Measurements from ENCODE around the gene TIGD7. TPM values are rescaled to one million over a fixed set of nuclear protein-coding genes. Genes with fewer than 3 reads are reported as not detected.

Gene TIGD7
- total and polyA plus RNA-seq, 2 of the 8 experiments (the other 6 are each of a cell fraction or from before 2014, with no cell fraction given): 3.0 to 8.9 TPM

- H4K5ac ChIP-seq (ENCODE audit: insufficient read length, low read depth, low read length): no peak overlapping the region
- H3K79me2 ChIP-seq (ENCODE audit: control insufficient read depth in 1 of 2, insufficient read depth in 2 of 2, low read length in 2 of 2): no peaks in the 10 kb centered on the region
- 100% methylated on average over 1 of the region's 1 CpG; no CpG with 5 or more reads in 1 of the 2 experiments for WGBS, 2 experiments (ENCODE audit: extremely low coverage in 1 of 2, insufficient coverage in 1 of 2, insufficient read length in 1 of 2, insufficient replicate concordance in 2 of 2, low coverage in 1 of 2, low lambda C conversion rate in 2 of 2, missing lambda C conversion rate in 1 of 2)
- no peak overlapping the region for H2BK5ac ChIP-seq (ENCODE audit: low read depth, low read length)
- H3K9me3 ChIP-seq (ENCODE audit: insufficient read depth in 2 of 2, low read depth in 1 of 2, low read length in 1 of 2): peaks cover 0 to 5% of the 10 kb centered on the region in 2 experiments; a peak in 2 of 4 replicates
- POLR2A ChIA-PET (ENCODE audit: partially characterized antibody): interaction anchor here (1.4 to 1.8 kb wide), 2 partner anchors 8 to 12 kb away, joined by 4 to 6 read pairs; no protein-coding TSS in a partner anchor
- TF ChIP-seq CBX8 (IDR thresholded peaks at IDR 0.05; ENCODE audit: borderline replicate concordance, low read depth, low read length) (no peak), SIRT6 (IDR thresholded peaks at IDR 0.05; ENCODE audit: low read length) (no peak), JUN (IDR thresholded peaks at IDR 0.05; ENCODE audit: low read depth, low read length) (no peak), RNF2 (IDR thresholded peaks at IDR 0.05; ENCODE audit: borderline replicate concordance, low read depth, low read length, missing control alignments, poor library complexity, severe bottlenecking) (no peak), ATF3 (IDR thresholded peaks at IDR 0.05; ENCODE audit: insufficient read depth, low read depth, low read length) (no peak), RAD21 (IDR thresholded peaks at IDR 0.05 in 1 of 2, conservative IDR thresholded peaks at IDR 0.05 in 1 of 2; ENCODE audit: low read depth in 2 of 2, low read length in 2 of 2) (no peak), CEBPB (IDR thresholded peaks at IDR 0.05; ENCODE audit: low read depth, low read length) (no peak), SUZ12 (IDR thresholded peaks at IDR 0.05; ENCODE audit: low read length) (no peak), E2F6 (IDR thresholded peaks at IDR 0.05) (no peak), EP300 (IDR thresholded peaks at IDR 0.05; ENCODE audit: borderline replicate concordance in 1 of 2, low read depth in 2 of 2, low read length in 2 of 2) (no peak), POU5F1 (IDR thresholded peaks at IDR 0.05; ENCODE audit: low read depth, low read length) (no peak)
- FAIRE-seq: no peak
- H4K91ac ChIP-seq (replicated peaks; ENCODE audit: insufficient read length, low read length): no peak overlapping the region
- no peak overlapping the region for H3K18ac ChIP-seq (ENCODE audit: extremely low read depth, low read length)
- no peak for DNase-seq (ENCODE audit: low read depth in 1 of 2, low spot score in 2 of 2)
- H3K4me3 ChIP-seq (ENCODE audit: extremely low read depth in 1 of 4, insufficient read depth in 2 of 4, low read depth in 3 of 4, low read length in 4 of 4): no peak overlapping the region
- H2BK12ac ChIP-seq (ENCODE audit: low read depth, low read length): no peak overlapping the region
- no peak overlapping the region for H3K4ac ChIP-seq (replicated peaks; ENCODE audit: insufficient read length, low read depth, low read length)
- H2BK120ac ChIP-seq (replicated peaks; ENCODE audit: low read depth, low read length): no peak overlapping the region
- H3K4me1 ChIP-seq (replicated peaks in 1 of 4; ENCODE audit: control insufficient read depth in 3 of 4, insufficient read depth in 4 of 4, low read length in 3 of 4): no peaks in the 10 kb centered on the region
- no peak overlapping the region for H3K23ac ChIP-seq (ENCODE audit: insufficient read length)
- H3K36me3 ChIP-seq (ENCODE audit: control insufficient read depth in 2 of 4, insufficient read depth in 4 of 4, low read length in 3 of 4): no peaks in the 10 kb centered on the region
- no peak overlapping the region for H3K14ac ChIP-seq (ENCODE audit: insufficient read length)
- CTCF ChIA-PET (ENCODE audit: partially characterized antibody): interaction anchor here (1.1 to 2.6 kb wide), 11 partner anchors 8 to 222 kb away, joined by 3 to 24 read pairs (median 5); partner anchors contain the start of genes MEFV and OR2C1
- no peak overlapping the region for H2BK20ac ChIP-seq (ENCODE audit: low read length)
- no peaks in the 10 kb centered on the region for H3K79me1 ChIP-seq (ENCODE audit: low read depth, low read length)
- no peak overlapping the region for H2AFZ ChIP-seq (ENCODE audit: low read length)
- no peaks in the 10 kb centered on the region; the same call in 1 of the 2 replicates for H3K23me2 ChIP-seq (ENCODE audit: low read depth, low read length)
- no peak overlapping the region for H4K8ac ChIP-seq (ENCODE audit: extremely low read depth, insufficient read depth, low read length)
- no peaks in the 10 kb centered on the region for H4K20me1 ChIP-seq (replicated peaks in 1 of 2; ENCODE audit: control insufficient read depth in 1 of 2, insufficient read depth in 2 of 2, low read length in 2 of 2)
- H2AK5ac ChIP-seq (ENCODE audit: low read depth, low read length): no peak overlapping the region
- H3K27me3 ChIP-seq (replicated peaks in 1 of 4; ENCODE audit: control insufficient read depth in 3 of 4, extremely low read depth in 1 of 4, insufficient read depth in 3 of 4, low read length in 3 of 4): no peaks in the 10 kb centered on the region
- H3K27ac ChIP-seq (ENCODE audit: low read depth, low read length): no peak overlapping the region
- no peak overlapping the region for H3K4me2 ChIP-seq (ENCODE audit: insufficient read depth in 1 of 2, low read depth in 2 of 2, low read length in 2 of 2)
- H3K9ac ChIP-seq (replicated peaks in 1 of 4; ENCODE audit: extremely low read depth in 1 of 4, low read depth in 3 of 4, low read length in 3 of 4): no peak overlapping the region
- no peak overlapping the region for H2BK15ac ChIP-seq (ENCODE audit: low read length)
- H3K56ac ChIP-seq (replicated peaks; ENCODE audit: insufficient read length, low read depth, low read length): no peak overlapping the region
These were observed 36.9 kb downstream of the TIGD7 start for GRCh38 chr16:3268294-3268693.
